RPMI8226 (cell line): ENCODE data around the gene MRPL20.
"Not testable (repeated sequence)": the region's sequence is repeated elsewhere in the genome, so short reads cannot be mapped to it uniquely, and the experiment has no call there.

Source experiments
- DNase-seq: peaks from one replicate; pipeline ENCODE4 v3.0.0-alpha.2; 2015

Gene MRPL20

GRCh38 chr1:1425753-1426495 lies 18.8 kb upstream of the MRPL20 start:
- DNase-seq = no peak

GRCh38 chr1:1425426-1425752 lies 18.3 kb upstream of the MRPL20 start:
- DNase-seq = no peak

DNA sequence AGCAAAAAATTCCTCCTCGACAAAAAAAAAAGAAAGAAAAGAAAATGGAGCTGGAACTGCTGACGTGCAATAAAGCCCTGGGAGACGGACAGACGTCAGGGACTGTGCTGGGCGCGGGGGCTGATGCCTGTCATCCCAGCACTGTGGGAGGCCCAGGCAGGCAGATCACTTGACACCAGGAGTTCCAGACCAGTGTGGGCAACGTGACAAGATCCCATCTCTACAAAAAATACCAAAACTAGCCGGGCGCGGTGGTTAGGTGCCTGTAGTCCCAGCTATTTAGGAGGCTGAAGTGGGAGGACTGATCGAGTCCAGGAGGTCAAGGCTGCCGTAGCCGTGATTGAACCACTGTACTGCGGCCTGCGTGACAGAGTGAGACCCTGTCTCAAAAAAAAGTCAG lies 17.6 kb upstream of the MRPL20 start:
- no peak for DNase-seq

DNA sequence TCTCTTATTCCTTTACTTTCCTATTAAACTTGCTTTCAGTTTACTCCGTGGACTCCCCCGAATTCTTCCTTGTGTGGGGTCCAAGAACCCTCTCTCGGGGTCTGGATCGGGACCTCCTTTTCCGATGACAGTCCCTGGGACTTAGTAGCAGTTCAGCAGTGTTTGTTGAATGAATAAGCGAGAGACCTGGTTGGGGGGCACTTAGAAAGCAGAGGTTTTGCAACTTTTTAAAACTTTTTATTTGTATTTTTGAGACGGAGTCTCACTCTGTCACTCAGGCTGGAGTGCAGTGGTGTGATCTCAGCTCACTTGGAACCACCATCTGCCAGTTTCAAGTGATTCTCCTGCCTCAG lies 16.1 kb upstream of the MRPL20 start:
- DNase-seq = no peak

GRCh38 chr1:1422465-1423244 lies 15.6 kb upstream of the MRPL20 start:
- no peak for DNase-seq

- DNase-seq = no peak
Measured at GRCh38 chr1:1421907-1422464, 14.9 kb upstream of the MRPL20 start.

- DNase-seq = no peak
Measured at GRCh38 chr1:1421147-1421906, 14.2 kb upstream of the MRPL20 start, which contains the start of gene ANKRD65. Gene ANKRD65 (minus strand): TSS chr1:1421276. CDS start chr1:1421005, 271 bp downstream.

DNA sequence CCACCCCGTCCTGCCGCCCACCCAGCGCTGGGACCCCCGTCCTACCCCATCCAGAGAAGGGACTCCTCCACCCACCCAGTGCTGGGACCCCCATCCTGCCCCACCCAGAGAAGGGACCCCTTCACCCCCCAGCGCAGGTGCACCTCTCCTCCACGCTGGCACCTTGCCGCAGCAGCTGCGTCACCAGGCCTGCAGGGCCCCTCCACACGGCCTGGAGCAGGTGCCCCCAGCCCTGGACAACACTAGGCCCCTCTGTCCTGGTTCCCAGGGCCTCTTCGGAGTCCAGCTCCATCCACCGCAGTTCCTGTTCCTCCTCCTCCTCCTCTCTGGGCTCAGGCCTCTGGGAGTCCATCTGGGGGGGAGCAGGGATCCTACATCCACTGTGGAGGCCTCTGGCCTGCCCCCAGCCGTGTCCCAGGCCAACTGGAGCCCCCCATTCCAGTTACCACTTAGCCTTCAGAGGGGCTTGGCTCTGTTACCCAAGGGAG lies 13.6 kb upstream of the MRPL20 start:
- DNase-seq = no peak

DNA sequence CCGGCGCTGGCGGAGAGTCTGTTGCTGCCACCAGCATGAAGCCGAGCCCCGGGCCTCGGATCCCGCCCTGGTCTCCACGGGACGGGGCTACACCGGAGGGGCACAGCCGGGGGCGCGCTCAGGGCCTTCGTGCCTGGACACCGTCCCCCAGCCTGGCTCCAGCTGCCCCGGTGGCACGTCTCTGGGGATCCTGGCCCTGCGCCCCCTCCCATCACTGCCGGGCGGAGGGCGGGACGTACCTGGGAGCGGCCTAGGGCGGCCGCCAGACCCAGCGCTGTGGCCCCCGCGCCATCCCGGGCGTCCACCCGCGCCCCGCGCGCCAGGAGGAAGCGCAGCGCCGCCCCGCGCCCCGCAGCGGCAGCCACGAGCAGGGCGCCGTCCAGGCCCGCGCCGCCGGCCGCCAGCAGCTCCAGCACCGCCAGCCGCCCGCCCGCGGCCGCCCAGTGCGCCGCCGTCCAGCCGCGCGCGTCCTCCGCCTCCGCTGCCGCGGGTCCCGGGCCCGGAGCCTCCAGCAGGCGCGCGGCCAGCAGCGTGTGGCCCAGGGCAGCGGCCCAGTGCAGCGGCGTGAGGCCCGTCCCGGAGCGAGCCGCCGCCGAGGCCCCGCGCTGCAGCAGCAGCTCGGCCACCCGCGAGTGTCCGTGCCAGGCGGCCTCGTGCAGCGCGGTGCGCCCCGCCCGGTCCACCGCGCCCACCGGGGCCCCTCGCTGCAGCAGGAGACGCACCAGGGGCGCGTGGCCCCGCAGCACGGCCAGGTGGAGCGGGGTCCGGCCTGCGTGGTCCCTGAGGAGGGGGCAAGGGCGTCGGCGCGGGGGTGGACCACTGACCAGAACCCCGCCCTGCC lies 12.9 kb upstream of the MRPL20 start:
- no peak for DNase-seq

GRCh38 chr1:1419363-1419812 lies 12.3 kb upstream of the MRPL20 start:
- no peak for DNase-seq

- peak; percentile 29 for DNase-seq
Measured at GRCh38 chr1:1418464-1419362, 11.6 kb upstream of the MRPL20 start.

DNA sequence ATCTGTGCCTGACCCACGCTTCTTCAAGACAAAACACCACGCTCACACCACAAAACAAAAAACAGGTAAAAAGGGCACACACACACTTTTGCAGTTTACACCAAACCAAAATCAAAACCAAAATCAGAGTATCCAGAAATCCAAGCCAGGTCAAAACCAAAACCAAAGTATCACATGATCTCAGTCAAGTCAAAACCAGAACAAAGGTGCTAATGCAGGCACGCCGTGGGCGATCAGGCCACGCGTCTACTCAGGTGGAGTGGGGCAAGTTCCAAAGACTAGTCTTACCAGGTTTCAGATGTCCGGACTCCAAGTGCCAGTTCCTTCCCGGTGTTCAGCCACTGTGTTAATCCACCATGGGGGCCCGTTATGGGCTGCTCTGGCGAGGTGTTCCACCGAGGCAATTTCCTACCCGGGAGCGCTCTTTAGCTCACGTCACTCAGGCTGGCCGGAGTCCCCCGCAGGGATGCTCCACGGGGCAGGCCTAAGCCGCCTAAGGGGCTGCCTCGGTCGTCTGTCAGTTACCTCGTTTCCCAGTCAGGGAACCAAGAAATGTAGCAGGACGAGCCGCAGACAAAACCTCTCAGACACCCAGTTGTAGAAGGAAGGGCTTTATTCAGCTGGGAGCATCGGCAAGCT lies 10.9 kb upstream of the MRPL20 start:
- not testable (repeated sequence) for DNase-seq

DNA sequence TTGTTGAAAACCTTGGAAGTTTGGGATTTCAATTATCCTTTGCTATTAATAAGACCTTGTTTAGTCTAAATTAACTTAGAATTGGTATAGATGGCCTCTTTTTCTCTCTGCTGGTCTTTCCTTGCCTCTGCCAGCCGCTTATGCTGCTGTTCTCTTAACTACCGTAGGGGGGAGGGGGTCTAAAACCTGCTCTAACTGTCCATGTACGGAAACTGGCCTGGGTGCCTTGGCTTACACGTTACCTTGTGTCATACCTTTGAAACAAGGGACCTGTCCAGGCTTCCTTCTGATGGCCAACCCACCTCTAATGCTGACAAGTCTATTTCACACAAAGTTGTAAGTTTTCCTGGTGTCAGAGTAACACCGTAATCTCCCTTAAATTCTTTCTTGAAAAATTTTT lies 10.3 kb upstream of the MRPL20 start:
- not testable (repeated sequence) for DNase-seq

- no peak for DNase-seq
Measured at GRCh38 chr1:1415751-1416150, 8.7 kb upstream of the MRPL20 start.

DNA sequence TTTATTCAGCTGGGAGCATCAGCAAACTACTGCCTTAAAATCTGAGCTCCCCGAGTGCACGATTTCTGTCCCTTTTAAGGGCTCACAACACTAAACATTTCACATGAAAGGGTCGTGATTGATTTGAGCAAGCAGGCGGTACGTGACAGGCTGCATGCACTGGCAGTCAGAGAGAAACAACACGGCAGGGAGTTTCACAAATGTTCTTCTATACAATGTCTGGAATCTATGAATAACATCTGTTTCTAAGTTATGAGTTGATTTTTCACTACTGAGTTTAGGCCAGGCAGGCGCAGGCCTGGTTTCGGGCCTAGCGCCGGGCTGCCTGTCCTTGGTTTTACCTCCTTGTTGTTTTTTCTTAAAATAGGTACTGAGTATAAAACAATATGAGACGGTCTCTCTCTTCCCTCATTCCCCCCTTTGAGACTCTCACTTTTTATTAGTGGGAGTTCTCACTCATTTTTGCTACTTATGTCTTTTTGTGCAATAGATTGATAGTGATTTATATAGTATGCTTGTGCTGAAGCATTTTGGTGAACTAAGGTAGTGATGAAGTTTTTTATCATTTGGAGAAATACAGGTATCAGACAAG lies 5.3 kb upstream of the MRPL20 start:
- not testable (repeated sequence) for DNase-seq

- DNase-seq = no peak
Measured at GRCh38 chr1:1411626-1412025, 4.5 kb upstream of the MRPL20 start.

GRCh38 chr1:1410238-1410637 lies 3.1 kb upstream of the MRPL20 start:
- DNase-seq = not testable (repeated sequence)

- DNase-seq = peak; percentile 51
Measured at GRCh38 chr1:1407636-1408318, 684 bp upstream of the MRPL20 start.

DNA sequence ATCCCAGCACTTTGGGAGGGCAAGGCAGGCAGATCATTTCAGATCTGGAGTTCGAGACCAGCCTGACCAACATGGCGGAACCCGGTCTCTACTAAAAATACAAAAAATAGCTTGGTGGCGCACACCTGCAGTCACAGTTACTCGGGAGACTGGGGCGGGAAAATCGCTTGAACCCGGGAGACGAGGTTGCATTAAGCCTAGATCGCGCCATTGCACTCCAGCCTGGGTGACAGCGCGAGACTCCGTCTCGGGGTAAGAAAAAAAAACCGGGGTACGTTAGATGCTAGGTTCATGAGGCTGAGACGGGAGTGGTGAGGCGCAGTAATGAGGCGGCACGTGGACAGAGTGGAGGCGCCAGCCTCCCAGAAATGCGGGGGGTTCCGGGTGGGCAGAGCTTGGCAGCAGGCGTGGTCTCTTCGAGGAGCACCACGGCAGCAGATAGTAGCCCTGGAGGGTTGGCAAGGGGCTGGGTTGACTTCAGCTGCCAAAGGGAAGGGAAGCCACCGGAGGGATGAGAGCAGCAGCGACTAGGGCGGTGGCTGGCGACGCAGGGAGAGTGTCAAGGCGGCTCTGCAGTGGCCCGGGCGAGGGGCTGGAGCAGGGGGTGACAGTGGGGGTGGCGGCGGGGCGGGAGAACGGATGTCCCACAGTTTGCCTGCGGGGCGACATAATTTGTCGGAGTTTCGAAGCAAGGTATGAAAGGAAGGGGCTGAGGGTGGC lies 832 bp downstream of the MRPL20 start:
- DNase-seq = no peak
